SK-N-SH (cell line): ENCODE results near the gene EEA1.

ENCODE experiments used
- CTCF ChIP-seq: fragments of 200-600 bp; sonication (generic); IDR thresholded peaks from 2 replicates; pipeline ENCODE4 v1.6.1; 2017; ENCODE audit warnings: antibody characterized with exemption, mild to moderate bottlenecking, moderate library complexity
- POLR2AphosphoS5 ChIP-seq: IDR thresholded peaks from 2 replicates; pipeline ENCODE4 v1.6.1; 2012; ENCODE audit warnings: low read depth, low read length
- TAF1 ChIP-seq: IDR thresholded peaks from 2 replicates; pipeline ENCODE4 v1.6.1; 2012; ENCODE audit warnings: low read depth, mild to moderate bottlenecking, low read length, moderate library complexity, borderline replicate concordance
- TEAD4 ChIP-seq: IDR thresholded peaks from 2 replicates; pipeline ENCODE4 v1.4.0; 2012; ENCODE audit warnings: mild to moderate bottlenecking, borderline replicate concordance; ENCODE audit not compliant: insufficient read depth
- USF2 ChIP-seq: fragments of 150-350 bp; IDR thresholded peaks from 2 replicates; pipeline ENCODE4 v1.6.1; 2017; ENCODE audit warnings: antibody characterized with exemption, low read length, low read depth, borderline replicate concordance

GRCh38 chr12:92785563-92785950 is 143.5 kb downstream of the EEA1 start:
- TF ChIP-seq POLR2AphosphoS5 (no peak), CTCF (no peak), TEAD4 (no peak), TAF1 (no peak), USF2 (no peak)
